Transverse colon (tissue), 4 donors: Measurements from ENCODE around the gene LILRB4. TPM values are rescaled to one million over a fixed set of nuclear protein-coding genes. Genes with fewer than 3 reads are reported as not detected.

ENCODE experiments used
- DNase-seq: peaks from one replicate; pipeline ENCODE4 v3.0.0-alpha.2; 2019
- H3K27ac ChIP-seq, 4 donors: fragments of 200-600 bp; sonication (generic); 2 replicates each; pipeline ENCODE4 v1.5.1; 2016 to 2018; ENCODE audit warnings: inconsistent platforms in 4 of 4
- H3K27me3 ChIP-seq: fragments of 200-600 bp; sonication (generic); 2 replicates; pipeline ENCODE4 v1.5.1; 2017; ENCODE audit warnings: inconsistent platforms
- H3K36me3 ChIP-seq, 4 donors: fragments of 200-600 bp; sonication (generic); 2 replicates each; pipeline ENCODE4 v1.5.1; 2017 to 2019; ENCODE audit warnings: inconsistent platforms in 4 of 4
- H3K4me1 ChIP-seq, 4 donors: fragments of 200-600 bp; sonication (generic); 2 replicates each; pipeline ENCODE4 v1.5.1; 2017 to 2020; ENCODE audit warnings: inconsistent platforms in 4 of 4
- H3K4me3 ChIP-seq, 4 donors: fragments of 200-600 bp; sonication (generic); 1 replicate in 1 of 4; 2 replicates in 3 of 4; pipeline versions ENCODE4 v1.5.1 to v1.6.1; 2017 to 2019; ENCODE audit warnings: inconsistent platforms in 4 of 4
- H3K9me3 ChIP-seq, 2 donors: fragments of 200-600 bp; sonication (generic); 2 replicates each; pipeline ENCODE4 v1.5.1; 2017 to 2019; ENCODE audit warnings: inconsistent platforms in 2 of 2
- CTCF ChIP-seq, 5 experiments: fragments of 200-600 bp in 3 of 5; fragments of 450-650 bp in 2 of 5; sonication (generic) in 3 of 5; IDR thresholded peaks; 1 replicate in 2 of 5; 2 replicates in 3 of 5; pipeline ENCODE4 v1.5.1; 2016 to 2017; ENCODE audit warnings: antibody characterized with exemption in 5 of 5, inconsistent platforms in 3 of 5, mild to moderate bottlenecking in 2 of 5, moderate library complexity in 1 of 5
- EP300 ChIP-seq: sonication (generic); formaldehyde crosslinking; IDR thresholded peaks from one replicate; pipeline ENCODE4 v1.6.1; 2017; ENCODE audit warnings: antibody characterized with exemption, low read depth
- POLR2A ChIP-seq: fragments of 450-650 bp; IDR thresholded peaks from one replicate; pipeline ENCODE4 v1.6.1; 2016; ENCODE audit warnings: antibody characterized with exemption, mild to moderate bottlenecking, moderate library complexity
- POLR2AphosphoS5 ChIP-seq, 3 donors: sonication (generic); formaldehyde crosslinking; IDR thresholded peaks; one replicate each; pipeline ENCODE4 v1.6.1; 2016; ENCODE audit warnings: antibody characterized with exemption in 3 of 3
- WGBS, 2 donors: methylation state at CpG; one replicate each; pipeline ENCODE4 v1.1.5; 2018; ENCODE audit warnings: low coverage in 1 of 2; 5-methylcytosine and 5-hydroxymethylcytosine counted together
- in situ Hi-C, 4 donors: fragments of 200-750 bp; cut with MboI; loops; one replicate each; pipeline versions ENCODE4 v1.15.0 to v1.15.1; 2017; ENCODE audit warnings: low sequenced_read_pairs in 3 of 4, low pct_ligation_motif_present in 1 of 4, low pct_unique_long_range_greater_than_20kb in 1 of 4
- intact Hi-C: fragments of 100-400 bp; cut with DNase I; formaldehyde crosslinking; loops from one replicate; pipeline ENCODE4 v1.15.1; 2023; ENCODE audit warnings: low total_unique reads
- total RNA-seq, 4 donors: library from RNA; depleted of rRNA; stranded (reverse); fragments of >200 nt; gene quantifications; one replicate each; pipeline ENCODE4 v1.1.0, GENCODE V29; 2016

The LILRB4 gene
- total RNA-seq, 4 donors from 2014 or later: 1.8 to 47.1 (median 4.0) TPM; not detected in 1

- H3K36me3 ChIP-seq: no peaks in the 10 kb centered on the region
- WGBS, 2 donors: 63 to 76% methylated on average over 6 of the region's 6 CpGs
- peaks cover 8% of the 10 kb centered on the region for H3K27me3 ChIP-seq
- H3K27ac ChIP-seq: no peak overlapping the region
- no peaks in the 10 kb centered on the region for H3K9me3 ChIP-seq
- H3K4me3 ChIP-seq: no peak overlapping the region
- intact Hi-C loops: loop anchor here (10.0 kb wide), 1 partner anchor 1706 kb away; no protein-coding TSS in a partner anchor
- in situ Hi-C loops: no loop called here
- DNase-seq: no peak
- TF ChIP-seq POLR2A (no peak), EP300 (no peak), CTCF (IDR thresholded peaks at IDR 0.05) (no peak), POLR2AphosphoS5 (IDR thresholded peaks at IDR 0.05) (no peak)
- H3K4me1 ChIP-seq: no peaks in the 10 kb centered on the region
Measured at GRCh38 chr19:54659300-54659699, 3.5 kb upstream of the LILRB4 start.

- DNase-seq: no peak
- intact Hi-C loops (no loop called here), in situ Hi-C loops (no loop called here)
- 72% methylated on average over 5 of the region's 5 CpGs; no CpG with 5 or more reads in 1 of the 2 donors for WGBS, 2 donors
- H3K4me1 ChIP-seq: no peaks in the 10 kb centered on the region
- H3K27ac ChIP-seq: no peak overlapping the region
- H3K36me3 ChIP-seq: no peaks in the 10 kb centered on the region
- H3K27me3 ChIP-seq: peaks cover 8% of the 10 kb centered on the region
- no peak for TF ChIP-seq CTCF (IDR thresholded peaks at IDR 0.05)
- TF ChIP-seq EP300: no peak
- no peak for TF ChIP-seq POLR2AphosphoS5 (IDR thresholded peaks at IDR 0.05)
- no peak for TF ChIP-seq POLR2A
- H3K4me3 ChIP-seq: no peak overlapping the region
- H3K9me3 ChIP-seq: no peaks in the 10 kb centered on the region
Measured at GRCh38 chr19:54660306-54660705, 2.5 kb upstream of the LILRB4 start.

- Histone ChIP-seq H3K9me3 (no peaks in the 10 kb centered on the region), H3K36me3 (no peaks in the 10 kb centered on the region), H3K27me3 (peaks cover 8% of the 10 kb centered on the region), H3K27ac (no peak overlapping the region), H3K4me1 (no peaks in the 10 kb centered on the region), H3K4me3 (no peak overlapping the region)
- WGBS, 2 donors: 56 to 72% methylated on average over 6 of the region's 6 CpGs
- in situ Hi-C loops: no loop called here
- intact Hi-C loops: no loop called here
- TF ChIP-seq POLR2AphosphoS5 (IDR thresholded peaks at IDR 0.05) (no peak), EP300 (no peak), POLR2A (no peak), CTCF (IDR thresholded peaks at IDR 0.05) (no peak)
- no peak for DNase-seq
Measured at GRCh38 chr19:54660964-54661363, 1.8 kb upstream of the LILRB4 start.

- intact Hi-C loops (no loop called here), in situ Hi-C loops (no loop called here)
- Histone ChIP-seq H3K27ac (no peak overlapping the region), H3K4me1 (no peaks in the 10 kb centered on the region), H3K36me3 (no peaks in the 10 kb centered on the region), H3K4me3 (no peak overlapping the region), H3K9me3 (no peaks in the 10 kb centered on the region), H3K27me3 (peaks cover 6% of the 10 kb centered on the region)
- no peak for TF ChIP-seq POLR2A
- no peak for TF ChIP-seq CTCF (IDR thresholded peaks at IDR 0.05)
- no peak for TF ChIP-seq POLR2AphosphoS5 (IDR thresholded peaks at IDR 0.05)
- TF ChIP-seq EP300: no peak
- 72 to 73% methylated on average over 5 to 13 of the region's 13 CpGs for WGBS, 2 donors
- no peak for DNase-seq
Measured at GRCh38 chr19:54661846-54662481, 821 bp upstream of the LILRB4 start.
